PC-9 (cell line): Measurements from ENCODE around the gene DMBT1.

ENCODE experiments used
- EZH2 ChIP-seq: fragments of 200-600 bp; sonication (generic); IDR thresholded peaks from 2 replicates; pipeline ENCODE4 v1.8.0; 2017; ENCODE audit warnings: antibody characterized with exemption, low read depth
- TF ChIP-seq, protein P1 (sequence below): fragments of 200-600 bp; sonication (generic); conservative IDR thresholded peaks from 2 replicates; pipeline ENCODE4 v1.6.1; 2017; ENCODE audit warnings: mixed run types, antibody characterized with exemption, mild to moderate bottlenecking, moderate library complexity

GRCh38 chr10:122664501-122664900 is 103.9 kb downstream of the DMBT1 start:
- TF ChIP-seq, protein P1, sequence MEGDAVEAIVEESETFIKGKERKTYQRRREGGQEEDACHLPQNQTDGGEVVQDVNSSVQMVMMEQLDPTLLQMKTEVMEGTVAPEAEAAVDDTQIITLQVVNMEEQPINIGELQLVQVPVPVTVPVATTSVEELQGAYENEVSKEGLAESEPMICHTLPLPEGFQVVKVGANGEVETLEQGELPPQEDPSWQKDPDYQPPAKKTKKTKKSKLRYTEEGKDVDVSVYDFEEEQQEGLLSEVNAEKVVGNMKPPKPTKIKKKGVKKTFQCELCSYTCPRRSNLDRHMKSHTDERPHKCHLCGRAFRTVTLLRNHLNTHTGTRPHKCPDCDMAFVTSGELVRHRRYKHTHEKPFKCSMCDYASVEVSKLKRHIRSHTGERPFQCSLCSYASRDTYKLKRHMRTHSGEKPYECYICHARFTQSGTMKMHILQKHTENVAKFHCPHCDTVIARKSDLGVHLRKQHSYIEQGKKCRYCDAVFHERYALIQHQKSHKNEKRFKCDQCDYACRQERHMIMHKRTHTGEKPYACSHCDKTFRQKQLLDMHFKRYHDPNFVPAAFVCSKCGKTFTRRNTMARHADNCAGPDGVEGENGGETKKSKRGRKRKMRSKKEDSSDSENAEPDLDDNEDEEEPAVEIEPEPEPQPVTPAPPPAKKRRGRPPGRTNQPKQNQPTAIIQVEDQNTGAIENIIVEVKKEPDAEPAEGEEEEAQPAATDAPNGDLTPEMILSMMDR, result no peak
- no peak for TF ChIP-seq EZH2
